CD4-positive, alpha-beta T cell treated with Interleukin-15 for 4 hours (primary cell): Measurements from ENCODE around the gene CNTNAP3.
"Not testable (repeated sequence)": the region's sequence is repeated elsewhere in the genome, so short reads cannot be mapped to it uniquely, and the experiment has no call there.

ENCODE experiments used
- DNase-seq: peaks from one replicate; pipeline ENCODE4 v3.0.0-alpha.2; 2020; ENCODE audit warnings: low spot score

CNTNAP3 gene

GRCh38 chr9:39067683-39068082, 220.3 kb downstream of the CNTNAP3 start:
- DNase-seq, result not testable (repeated sequence)

GRCh38 chr9:39062966-39063365, 225.0 kb downstream of the CNTNAP3 start:
- DNase-seq, result not testable (repeated sequence)

GRCh38 chr9:39054453-39054852, 233.5 kb downstream of the CNTNAP3 start:
- DNase-seq, result not testable (repeated sequence)

- DNase-seq, result not testable (repeated sequence)
These were observed 241.1 kb downstream of the CNTNAP3 start for GRCh38 chr9:39046833-39047232.

- not testable (repeated sequence) for DNase-seq
These were observed 245.6 kb downstream of the CNTNAP3 start for GRCh38 chr9:39042352-39042803.

GRCh38 chr9:39041774-39042173, 246.2 kb downstream of the CNTNAP3 start:
- DNase-seq, result not testable (repeated sequence)

GRCh38 chr9:39039148-39039547, 248.8 kb downstream of the CNTNAP3 start:
- not testable (repeated sequence) for DNase-seq

GRCh38 chr9:39038221-39038620, 249.7 kb downstream of the CNTNAP3 start:
- not testable (repeated sequence) for DNase-seq

- not testable (repeated sequence) for DNase-seq
These were observed 254.1 kb downstream of the CNTNAP3 start for GRCh38 chr9:39033849-39034248.

- not testable (repeated sequence) for DNase-seq
These were observed 257.6 kb downstream of the CNTNAP3 start for GRCh38 chr9:39030204-39031019.

- not testable (repeated sequence) for DNase-seq
These were observed 259.1 kb downstream of the CNTNAP3 start for GRCh38 chr9:39028855-39029254.

GRCh38 chr9:39028168-39028567, 259.8 kb downstream of the CNTNAP3 start:
- DNase-seq, result not testable (repeated sequence)

- DNase-seq, result not testable (repeated sequence)
These were observed 261.9 kb downstream of the CNTNAP3 start for GRCh38 chr9:39025911-39026588.
